Endothelial cell of umbilical vein (primary cell): Measurements from ENCODE around the gene TMEFF1. TPM values are rescaled to one million over a fixed set of nuclear protein-coding genes. Genes with fewer than 3 reads are reported as not detected.
A peak's percentile ranks its signal among the peaks of the same experiment; 100 is the strongest.

Experiments
- BruUV-seq: library from RNA; stranded (reverse); fragments of 400-500 nt; replicated peaks from 2 replicates; lab custom pipeline; 2021; lab: Mats Ljungman, UMichigan
- CTCF ChIA-PET: fragments of 300-600, 350-600 bp; sonication (Branson Sonifier 250); formaldehyde crosslinking; loops from one replicate; lab custom pipeline; 2021; ENCODE audit warnings: antibody characterized with exemption, inconsistent platforms; lab: Charles Lee
- POLR2A ChIA-PET: fragments of 300-600, 350-600 bp; sonication (Branson Sonifier 250); formaldehyde crosslinking; loops from one replicate; lab custom pipeline; 2021; ENCODE audit warnings: antibody characterized with exemption, inconsistent platforms; lab: Charles Lee
- DNase-seq: peaks from one replicate; pipeline ENCODE4 v3.0.0-alpha.2; 2011; ENCODE audit warnings: low read depth, low spot score
- FAIRE-seq: peaks from 2 replicates; lab custom pipeline; 2011; peaks lifted over from hg19 to GRCh38; lab: Jason Lieb, UNC
- H2AFZ ChIP-seq: 2 replicates; pipeline ENCODE4 v1.6.0; 2012; ENCODE audit warnings: low read depth, low read length, control low read depth, inconsistent platforms
- H3K27ac ChIP-seq: 2 replicates; pipeline ENCODE4 v1.5.1; 2011; ENCODE audit warnings: low read depth, mild to moderate bottlenecking, control low read depth, low read length, moderate library complexity; ENCODE audit not compliant: insufficient read depth
- H3K27me3 ChIP-seq, 2 experiments: 2 replicates each; pipeline versions ENCODE4 v1.6.0 to v1.6.1; 2011; ENCODE audit warnings: low read length in 2 of 2, mixed read lengths in 1 of 2; ENCODE audit not compliant: control insufficient read depth in 2 of 2, insufficient read depth in 2 of 2
- H3K36me3 ChIP-seq, 2 experiments: 2 replicates in 1 of 2; 3 replicates in 1 of 2; pipeline ENCODE4 v1.5.1; 2011; ENCODE audit warnings: low read length in 2 of 2, mild to moderate bottlenecking in 1 of 2, moderate library complexity in 1 of 2; ENCODE audit not compliant: control insufficient read depth in 2 of 2, insufficient read depth in 2 of 2; ENCODE audit errors: extremely low read depth in 1 of 2
- H3K4me1 ChIP-seq: 3 replicates; pipeline ENCODE4 v1.5.1; 2011; ENCODE audit warnings: mild to moderate bottlenecking, low read length; ENCODE audit not compliant: control insufficient read depth, insufficient read depth; ENCODE audit errors: extremely low read depth
- H3K4me2 ChIP-seq: 2 replicates; pipeline ENCODE4 v1.6.1; 2011; ENCODE audit warnings: low read length, control low read depth, mixed read lengths; ENCODE audit not compliant: insufficient read depth
- H3K4me3 ChIP-seq, 3 experiments: fragments of 200-600 bp in 1 of 3; sonication (generic), shearing (Covaris generic) in 1 of 3; replicated peaks in 1 of 3; 2 replicates each; pipeline ENCODE4 v1.5.1; 2011 to 2016; ENCODE audit warnings: control low read depth in 3 of 3, low read length in 3 of 3, mild to moderate bottlenecking in 2 of 3, inconsistent platforms in 1 of 3, low read depth in 1 of 3, moderate library complexity in 1 of 3; ENCODE audit not compliant: insufficient read depth in 1 of 3
- H3K79me2 ChIP-seq: 2 replicates; pipeline ENCODE4 v1.6.0; 2012; ENCODE audit warnings: low read length, inconsistent platforms; ENCODE audit not compliant: control insufficient read depth, insufficient read depth
- H3K9ac ChIP-seq: replicated peaks from 2 replicates; pipeline ENCODE3; 2011; ENCODE audit warnings: low read length, control low read depth; ENCODE audit not compliant: insufficient read depth; ENCODE audit errors: extremely low read depth
- H3K9me1 ChIP-seq: replicated peaks from 3 replicates; pipeline ENCODE4 v1.6.0; 2011; ENCODE audit warnings: mild to moderate bottlenecking, low read length; ENCODE audit not compliant: control insufficient read depth, insufficient read depth; ENCODE audit errors: extremely low read depth
- H3K9me3 ChIP-seq: replicated peaks from 2 replicates; pipeline ENCODE4 v1.5.1; 2012; ENCODE audit warnings: low read length, inconsistent platforms; ENCODE audit not compliant: control insufficient read depth, insufficient read depth
- H4K20me1 ChIP-seq: replicated peaks from 2 replicates; pipeline ENCODE3; 2011; ENCODE audit warnings: mild to moderate bottlenecking, low read length; ENCODE audit not compliant: control insufficient read depth, insufficient read depth; ENCODE audit errors: extremely low read depth
- FOS ChIP-seq: IDR thresholded peaks from 2 replicates; pipeline ENCODE4 v1.6.1; 2011; ENCODE audit warnings: mild to moderate bottlenecking, low read length, moderate library complexity, borderline replicate concordance; ENCODE audit not compliant: insufficient read depth
- POLR2AphosphoS5 ChIP-seq: IDR thresholded peaks from 2 replicates; pipeline ENCODE4 v1.6.1; 2012; ENCODE audit warnings: low read depth, mild to moderate bottlenecking, control low read depth, low read length, moderate library complexity; ENCODE audit not compliant: insufficient read depth
- dilution Hi-C: fragments of 300-500 bp; cut with MboI; formaldehyde crosslinking; loops from one replicate; pipeline ENCODE4 v1.15.0; 2019; ENCODE audit warnings: low sequenced_read_pairs; ENCODE audit not compliant: extremely low pct_ligation_motif_present
- intact Hi-C: fragments of 100-400 bp; cut with micrococcal nuclease; formaldehyde crosslinking; loops from one replicate; pipeline ENCODE4 v1.10.0; 2022
- polyA plus RNA-seq, 4 experiments: library from polyadenylated mRNA; depleted of rRNA in 3 of 4; stranded (reverse) in 3 of 4; unstranded in 1 of 4; fragments of >200 nt; gene quantifications; 2 replicates each; pipeline versions ENCODE4 v1.2.1 to v1.2.3, GENCODE V29; 2011 to 2012; ENCODE audit warnings: missing spikeins in 1 of 4
- total RNA-seq: library from RNA; stranded (reverse); gene quantifications from 2 replicates; pipeline ENCODE4 v1.2.3, GENCODE V29; 2021
- TF ChIP-seq, protein P1 (sequence below): IDR thresholded peaks from 2 replicates; pipeline ENCODE4 v1.6.1; 2011; ENCODE audit not compliant: insufficient read depth, insufficient read length

The TMEFF1 gene
- total and polyA plus RNA-seq, 2 donors (not counting 3 experiments of a cell fraction or from before 2014, with no cell fraction given): 3.0 to 14.6 TPM

DNA sequence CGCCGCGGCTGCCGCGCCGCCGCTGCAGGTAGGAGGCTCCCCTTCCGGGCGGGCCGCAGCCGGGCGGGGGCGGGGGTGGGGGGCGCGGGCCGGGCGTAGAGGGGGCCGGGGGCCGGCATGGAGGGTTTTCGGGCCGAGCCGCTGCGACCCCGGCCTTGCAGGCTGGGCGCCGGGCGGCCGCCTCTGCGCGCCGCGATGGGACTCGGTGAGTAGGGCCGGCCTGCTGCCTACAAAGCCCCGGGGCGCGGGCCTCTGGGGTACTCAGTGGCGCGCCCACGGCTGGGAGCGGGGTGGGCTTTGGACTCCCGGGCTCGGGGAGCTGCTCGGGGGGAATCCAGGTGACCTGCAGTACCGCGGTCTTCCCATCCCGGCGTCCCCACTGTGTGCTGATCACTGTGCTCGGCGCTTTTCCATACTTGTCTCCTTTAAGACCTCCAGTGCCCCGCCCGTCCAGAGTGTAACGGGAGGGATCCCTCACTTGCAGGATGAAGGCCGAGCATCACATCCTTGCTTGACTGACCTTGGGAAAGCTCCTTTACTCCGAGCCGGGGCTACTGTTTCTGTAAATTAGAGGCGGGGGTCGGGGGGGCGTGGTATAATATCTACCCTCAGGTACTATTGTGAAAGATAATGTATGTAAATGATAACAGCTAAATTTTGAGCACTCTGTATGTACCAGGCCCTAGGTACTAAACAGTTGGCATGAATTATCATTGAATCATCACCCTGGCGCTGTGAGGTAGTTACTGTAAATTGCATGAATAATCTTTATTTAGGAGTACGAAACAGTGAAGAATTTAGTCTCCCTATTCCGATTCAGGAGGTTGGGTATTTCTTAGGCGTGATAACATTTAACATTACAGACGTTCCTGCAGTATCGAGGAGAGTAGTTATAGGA, 45.3 kb upstream of the TMEFF1 start:
- H3K27me3 ChIP-seq: no peaks in the 10 kb centered on the region
- H3K9me3 ChIP-seq: no peaks in the 10 kb centered on the region
- H3K36me3 ChIP-seq: no peaks in the 10 kb centered on the region
- intact Hi-C loops: loop anchor here (2.0 to 5.0 kb wide), 5 partner anchors 159 to 971 kb away; partner anchors contain the start of genes ERP44, INVS, MRPL50 and NR4A3
- POLR2A ChIA-PET: interaction anchor here (1.2 to 1.8 kb wide), 2 partner anchors 16 to 76 kb away, joined by 3 to 8 read pairs; partner anchors contain the start of gene TEX10
- no peaks in the 10 kb centered on the region for H3K9me1 ChIP-seq
- H3K79me2 ChIP-seq: peaks cover 46% of the 10 kb centered on the region
- H3K4me2 ChIP-seq: peak overlapping the region; percentile 84
- TF ChIP-seq POLR2AphosphoS5: peak; percentile 39
- TF ChIP-seq, protein P1, sequence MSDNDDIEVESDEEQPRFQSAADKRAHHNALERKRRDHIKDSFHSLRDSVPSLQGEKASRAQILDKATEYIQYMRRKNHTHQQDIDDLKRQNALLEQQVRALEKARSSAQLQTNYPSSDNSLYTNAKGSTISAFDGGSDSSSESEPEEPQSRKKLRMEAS: no peak
- no peak for TF ChIP-seq FOS
- H3K27ac ChIP-seq: peak overlapping the region; percentile 98
- DNase-seq: peak; percentile 70
- peak overlapping the region; percentile 86 for H3K9ac ChIP-seq
- H2AFZ ChIP-seq: peak overlapping the region; percentile 3
- H4K20me1 ChIP-seq: no peaks in the 10 kb centered on the region
- dilution Hi-C loops: loop anchor here (25.0 kb wide), 1 partner anchor 90 kb away; no protein-coding TSS in a partner anchor
- FAIRE-seq: peak; percentile 48
- peak overlapping the region; percentile 91 to 96 (median 94) for H3K4me3 ChIP-seq
- CTCF ChIA-PET: interaction anchor here (1.0 to 2.8 kb wide), 8 partner anchors 9 to 168 kb away, joined by 3 to 19 read pairs (median 6); partner anchors contain the start of gene TEX10
- BruUV-seq: TSS peak; percentile 55
- peaks cover 36% of the 10 kb centered on the region for H3K4me1 ChIP-seq
